ENCODE results near the gene SAA4. TPM values are rescaled to one million over a fixed set of nuclear protein-coding genes. Genes with fewer than 3 reads are reported as not detected.

The SAA4 gene
- polyA plus RNA-seq, 1 donor from 2014 or later, result 0.58 TPM

DNA sequence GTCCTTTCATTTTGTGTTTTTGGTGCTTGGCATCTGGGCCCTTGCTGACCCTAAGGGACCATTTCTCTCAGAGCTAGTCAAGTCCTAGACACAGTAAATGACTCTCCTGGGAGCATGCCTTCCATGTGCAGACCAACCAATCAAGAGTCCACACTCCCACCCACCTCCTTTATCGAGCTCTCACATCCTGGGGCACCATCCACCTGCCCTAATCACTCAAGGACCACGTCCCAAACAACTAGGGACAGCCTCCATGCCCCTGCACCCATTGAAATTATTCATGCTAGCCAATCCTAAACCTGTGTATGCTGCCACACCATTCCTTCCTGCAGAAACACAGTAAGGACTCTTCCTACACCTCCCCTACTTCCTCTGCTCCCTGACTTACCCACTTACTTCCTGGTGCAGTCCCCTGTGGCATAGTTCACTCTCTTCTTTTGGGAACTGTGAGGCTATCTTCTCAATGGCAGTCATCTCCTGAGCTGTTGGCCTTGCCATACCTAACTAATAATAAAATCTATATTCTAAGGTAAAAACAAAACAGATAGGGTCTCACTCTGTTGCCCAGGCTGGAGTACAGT, 18.3 kb upstream of the SAA4 start:
- Histone ChIP-seq H3K36me3 (ENCODE audit: insufficient read depth, low read length) (no peaks in the 10 kb centered on the region), H3F3A (ENCODE audit: insufficient read depth, low read length, poor library complexity, severe bottlenecking) (no peaks in the 10 kb centered on the region), H3K9ac (ENCODE audit: low read length) (no peak overlapping the region), H3K27me3 (ENCODE audit: insufficient read depth, low read depth, low read length) (no peaks in the 10 kb centered on the region), H2AFZ (ENCODE audit: low read depth, low read length) (no peak overlapping the region), H3K79me2 (replicated peaks; ENCODE audit: insufficient read depth, low read length) (no peaks in the 10 kb centered on the region), H4K20me1 (ENCODE audit: insufficient read depth) (no peaks in the 10 kb centered on the region), H3K9me3 (ENCODE audit: low read length) (no peaks in the 10 kb centered on the region), H3K27ac (ENCODE audit: low read length) (no peak overlapping the region), H3K4me2 (ENCODE audit: low read length) (no peak overlapping the region), H3K9me2 (ENCODE audit: insufficient read depth, low read length) (no peaks in the 10 kb centered on the region), H3K4me3 (ENCODE audit: low read length) (no peak overlapping the region)
- TF ChIP-seq RAD21 (conservative IDR thresholded peaks at IDR 0.05), result no peak
- TF ChIP-seq EZH2 (IDR thresholded peaks at IDR 0.05; ENCODE audit: borderline replicate concordance, insufficient read depth, low read length, poor library complexity, severe bottlenecking), result no peak
- TF ChIP-seq, protein P1, sequence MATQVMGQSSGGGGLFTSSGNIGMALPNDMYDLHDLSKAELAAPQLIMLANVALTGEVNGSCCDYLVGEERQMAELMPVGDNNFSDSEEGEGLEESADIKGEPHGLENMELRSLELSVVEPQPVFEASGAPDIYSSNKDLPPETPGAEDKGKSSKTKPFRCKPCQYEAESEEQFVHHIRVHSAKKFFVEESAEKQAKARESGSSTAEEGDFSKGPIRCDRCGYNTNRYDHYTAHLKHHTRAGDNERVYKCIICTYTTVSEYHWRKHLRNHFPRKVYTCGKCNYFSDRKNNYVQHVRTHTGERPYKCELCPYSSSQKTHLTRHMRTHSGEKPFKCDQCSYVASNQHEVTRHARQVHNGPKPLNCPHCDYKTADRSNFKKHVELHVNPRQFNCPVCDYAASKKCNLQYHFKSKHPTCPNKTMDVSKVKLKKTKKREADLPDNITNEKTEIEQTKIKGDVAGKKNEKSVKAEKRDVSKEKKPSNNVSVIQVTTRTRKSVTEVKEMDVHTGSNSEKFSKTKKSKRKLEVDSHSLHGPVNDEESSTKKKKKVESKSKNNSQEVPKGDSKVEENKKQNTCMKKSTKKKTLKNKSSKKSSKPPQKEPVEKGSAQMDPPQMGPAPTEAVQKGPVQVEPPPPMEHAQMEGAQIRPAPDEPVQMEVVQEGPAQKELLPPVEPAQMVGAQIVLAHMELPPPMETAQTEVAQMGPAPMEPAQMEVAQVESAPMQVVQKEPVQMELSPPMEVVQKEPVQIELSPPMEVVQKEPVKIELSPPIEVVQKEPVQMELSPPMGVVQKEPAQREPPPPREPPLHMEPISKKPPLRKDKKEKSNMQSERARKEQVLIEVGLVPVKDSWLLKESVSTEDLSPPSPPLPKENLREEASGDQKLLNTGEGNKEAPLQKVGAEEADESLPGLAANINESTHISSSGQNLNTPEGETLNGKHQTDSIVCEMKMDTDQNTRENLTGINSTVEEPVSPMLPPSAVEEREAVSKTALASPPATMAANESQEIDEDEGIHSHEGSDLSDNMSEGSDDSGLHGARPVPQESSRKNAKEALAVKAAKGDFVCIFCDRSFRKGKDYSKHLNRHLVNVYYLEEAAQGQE (IDR thresholded peaks at IDR 0.05; ENCODE audit: borderline replicate concordance), result no peak
- TF ChIP-seq SMC3 (conservative IDR thresholded peaks at IDR 0.05; ENCODE audit: poor library complexity), result no peak
- TF ChIP-seq EP300 (conservative IDR thresholded peaks at IDR 0.05; ENCODE audit: poor library complexity, severe bottlenecking), result no peak
- TF ChIP-seq POLR2AphosphoS5 (IDR thresholded peaks at IDR 0.05), result no peak
- TF ChIP-seq, protein P2, sequence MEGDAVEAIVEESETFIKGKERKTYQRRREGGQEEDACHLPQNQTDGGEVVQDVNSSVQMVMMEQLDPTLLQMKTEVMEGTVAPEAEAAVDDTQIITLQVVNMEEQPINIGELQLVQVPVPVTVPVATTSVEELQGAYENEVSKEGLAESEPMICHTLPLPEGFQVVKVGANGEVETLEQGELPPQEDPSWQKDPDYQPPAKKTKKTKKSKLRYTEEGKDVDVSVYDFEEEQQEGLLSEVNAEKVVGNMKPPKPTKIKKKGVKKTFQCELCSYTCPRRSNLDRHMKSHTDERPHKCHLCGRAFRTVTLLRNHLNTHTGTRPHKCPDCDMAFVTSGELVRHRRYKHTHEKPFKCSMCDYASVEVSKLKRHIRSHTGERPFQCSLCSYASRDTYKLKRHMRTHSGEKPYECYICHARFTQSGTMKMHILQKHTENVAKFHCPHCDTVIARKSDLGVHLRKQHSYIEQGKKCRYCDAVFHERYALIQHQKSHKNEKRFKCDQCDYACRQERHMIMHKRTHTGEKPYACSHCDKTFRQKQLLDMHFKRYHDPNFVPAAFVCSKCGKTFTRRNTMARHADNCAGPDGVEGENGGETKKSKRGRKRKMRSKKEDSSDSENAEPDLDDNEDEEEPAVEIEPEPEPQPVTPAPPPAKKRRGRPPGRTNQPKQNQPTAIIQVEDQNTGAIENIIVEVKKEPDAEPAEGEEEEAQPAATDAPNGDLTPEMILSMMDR (IDR thresholded peaks at IDR 0.05; ENCODE audit: poor library complexity, severe bottlenecking), result no peak
- TF ChIP-seq MXI1 (conservative IDR thresholded peaks at IDR 0.05; ENCODE audit: poor library complexity, severe bottlenecking), result no peak
- TF ChIP-seq TAF1 (IDR thresholded peaks at IDR 0.05; ENCODE audit: low read depth), result no peak

DNA sequence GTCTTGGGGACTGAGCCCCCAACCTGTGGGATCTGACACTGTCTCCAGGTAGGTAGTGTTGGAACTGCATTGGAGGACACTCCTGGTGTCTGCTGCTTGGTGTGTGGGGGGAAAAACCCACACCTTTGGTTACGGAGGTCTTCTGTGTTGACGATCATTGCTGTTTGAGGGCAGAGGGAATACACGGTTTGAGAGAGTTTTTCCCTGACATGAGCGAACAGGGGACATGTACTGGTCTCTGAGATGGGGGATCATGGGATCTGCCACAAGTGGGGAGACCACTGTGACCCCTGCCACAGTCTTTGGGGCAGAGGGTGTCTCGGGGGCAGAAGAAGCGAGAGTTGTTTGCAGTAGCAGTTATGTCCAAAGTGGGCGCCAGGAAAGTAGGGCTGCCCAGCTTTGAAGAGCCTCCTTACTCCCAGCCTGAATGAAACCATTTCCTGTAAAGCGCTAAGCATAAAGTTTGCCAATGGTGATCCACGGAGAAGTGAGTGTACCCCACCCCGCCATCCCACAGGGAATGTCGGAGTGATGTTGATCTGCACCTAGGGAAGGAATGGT, 17.3 kb upstream of the SAA4 start:
- H4K20me1 ChIP-seq (ENCODE audit: insufficient read depth), result no peaks in the 10 kb centered on the region
- no peaks in the 10 kb centered on the region for H3K27me3 ChIP-seq (ENCODE audit: insufficient read depth, low read depth, low read length)
- H3K4me2 ChIP-seq (ENCODE audit: low read length), result no peak overlapping the region
- no peak overlapping the region for H3K27ac ChIP-seq (ENCODE audit: low read length)
- no peaks in the 10 kb centered on the region for H3K9me3 ChIP-seq (ENCODE audit: low read length)
- TF ChIP-seq MXI1 (conservative IDR thresholded peaks at IDR 0.05; ENCODE audit: poor library complexity, severe bottlenecking) (no peak), RAD21 (conservative IDR thresholded peaks at IDR 0.05) (no peak), POLR2AphosphoS5 (IDR thresholded peaks at IDR 0.05) (no peak), EP300 (conservative IDR thresholded peaks at IDR 0.05; ENCODE audit: poor library complexity, severe bottlenecking) (no peak), TAF1 (IDR thresholded peaks at IDR 0.05; ENCODE audit: low read depth) (no peak), SMC3 (conservative IDR thresholded peaks at IDR 0.05; ENCODE audit: poor library complexity) (no peak), EZH2 (IDR thresholded peaks at IDR 0.05; ENCODE audit: borderline replicate concordance, insufficient read depth, low read length, poor library complexity, severe bottlenecking) (no peak)
- TF ChIP-seq, protein P1 (IDR thresholded peaks at IDR 0.05; ENCODE audit: borderline replicate concordance), result no peak
- TF ChIP-seq, protein P2 (IDR thresholded peaks at IDR 0.05; ENCODE audit: poor library complexity, severe bottlenecking), result no peak
- no peaks in the 10 kb centered on the region for H3K36me3 ChIP-seq (ENCODE audit: insufficient read depth, low read length)
- H3K9ac ChIP-seq (ENCODE audit: low read length), result no peak overlapping the region
- no peaks in the 10 kb centered on the region for H3K79me2 ChIP-seq (replicated peaks; ENCODE audit: insufficient read depth, low read length)
- no peaks in the 10 kb centered on the region for H3F3A ChIP-seq (ENCODE audit: insufficient read depth, low read length, poor library complexity, severe bottlenecking)
- H2AFZ ChIP-seq (ENCODE audit: low read depth, low read length), result no peak overlapping the region
- no peak overlapping the region for H3K4me3 ChIP-seq (ENCODE audit: low read length)
- no peaks in the 10 kb centered on the region for H3K9me2 ChIP-seq (ENCODE audit: insufficient read depth, low read length)
